22Rv1 (cell line): ENCODE data around the gene RAB35.

Experiments
- ZFX ChIP-seq: fragments of 450-650 bp; IDR thresholded peaks from 2 replicates; pipeline ENCODE4 v1.6.1; 2017; ENCODE audit warnings: antibody characterized with exemption, borderline replicate concordance
- TF ChIP-seq, protein P1 (sequence below): fragments of 450-650 bp; IDR thresholded peaks from 2 replicates; pipeline ENCODE4 v1.5.1; 2017; ENCODE audit warnings: mild to moderate bottlenecking

DNA sequence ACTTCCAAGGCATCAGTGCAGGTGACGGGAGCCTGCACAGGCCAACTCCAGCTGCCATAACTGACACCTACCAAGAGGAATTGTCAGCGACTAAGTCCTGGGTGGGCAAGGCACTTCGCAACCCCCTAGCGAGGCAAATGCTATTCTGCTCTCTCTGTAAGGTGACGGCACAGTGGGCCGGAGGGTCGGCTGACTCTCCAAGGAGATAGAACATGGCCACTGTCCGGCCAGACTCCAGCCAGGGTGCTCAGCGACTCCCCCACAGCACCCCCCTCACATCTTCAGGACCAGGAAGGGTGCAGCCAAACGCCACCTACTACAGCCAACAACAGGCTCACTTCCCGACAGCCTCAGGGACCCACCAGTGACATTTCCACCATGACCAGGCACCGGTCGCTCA lies 13.2 kb downstream of the RAB35 start:
- TF ChIP-seq, protein P1, sequence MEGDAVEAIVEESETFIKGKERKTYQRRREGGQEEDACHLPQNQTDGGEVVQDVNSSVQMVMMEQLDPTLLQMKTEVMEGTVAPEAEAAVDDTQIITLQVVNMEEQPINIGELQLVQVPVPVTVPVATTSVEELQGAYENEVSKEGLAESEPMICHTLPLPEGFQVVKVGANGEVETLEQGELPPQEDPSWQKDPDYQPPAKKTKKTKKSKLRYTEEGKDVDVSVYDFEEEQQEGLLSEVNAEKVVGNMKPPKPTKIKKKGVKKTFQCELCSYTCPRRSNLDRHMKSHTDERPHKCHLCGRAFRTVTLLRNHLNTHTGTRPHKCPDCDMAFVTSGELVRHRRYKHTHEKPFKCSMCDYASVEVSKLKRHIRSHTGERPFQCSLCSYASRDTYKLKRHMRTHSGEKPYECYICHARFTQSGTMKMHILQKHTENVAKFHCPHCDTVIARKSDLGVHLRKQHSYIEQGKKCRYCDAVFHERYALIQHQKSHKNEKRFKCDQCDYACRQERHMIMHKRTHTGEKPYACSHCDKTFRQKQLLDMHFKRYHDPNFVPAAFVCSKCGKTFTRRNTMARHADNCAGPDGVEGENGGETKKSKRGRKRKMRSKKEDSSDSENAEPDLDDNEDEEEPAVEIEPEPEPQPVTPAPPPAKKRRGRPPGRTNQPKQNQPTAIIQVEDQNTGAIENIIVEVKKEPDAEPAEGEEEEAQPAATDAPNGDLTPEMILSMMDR, result no peak
- TF ChIP-seq ZFX, result no peak
